ENCODE data around the gene ARHGAP6. TPM values are rescaled to one million over a fixed set of nuclear protein-coding genes. Genes with fewer than 3 reads are reported as not detected.
"Not testable (repeated sequence)": the region's sequence is repeated elsewhere in the genome, so short reads cannot be mapped to it uniquely, and the experiment has no call there.

Gene ARHGAP6
- total RNA-seq, 1 donor from 2014 or later, result 4.9 TPM

- no peak for TF ChIP-seq CTCF (conservative IDR thresholded peaks at IDR 0.05; ENCODE audit: low read depth, low read length)
- DNase-seq (ENCODE audit: low read depth), result no peak
- H3K4me3 ChIP-seq (ENCODE audit: low read depth, low read length), result no peak overlapping the region
Observed at GRCh38 chrX:11257290-11257689, 408.4 kb downstream of the ARHGAP6 start.

GRCh38 chrX:11254417-11255109 lies 411.2 kb downstream of the ARHGAP6 start:
- H3K4me3 ChIP-seq (ENCODE audit: low read depth, low read length), result no peak overlapping the region
- TF ChIP-seq CTCF (conservative IDR thresholded peaks at IDR 0.05; ENCODE audit: low read depth, low read length), result no peak
- DNase-seq (ENCODE audit: low read depth), result no peak

- no peak for TF ChIP-seq CTCF (conservative IDR thresholded peaks at IDR 0.05; ENCODE audit: low read depth, low read length)
- no peak for DNase-seq (ENCODE audit: low read depth)
- H3K4me3 ChIP-seq (ENCODE audit: low read depth, low read length), result no peak overlapping the region
Observed at GRCh38 chrX:11244636-11245035, 421.1 kb downstream of the ARHGAP6 start.

- no peak for TF ChIP-seq CTCF (conservative IDR thresholded peaks at IDR 0.05; ENCODE audit: low read depth, low read length)
- H3K4me3 ChIP-seq (ENCODE audit: low read depth, low read length), result no peak overlapping the region
- no peak for DNase-seq (ENCODE audit: low read depth)
Observed at GRCh38 chrX:11242704-11243103, 423.0 kb downstream of the ARHGAP6 start.

GRCh38 chrX:11241720-11242119 lies 424.0 kb downstream of the ARHGAP6 start:
- TF ChIP-seq CTCF (conservative IDR thresholded peaks at IDR 0.05; ENCODE audit: low read depth, low read length), result no peak
- H3K4me3 ChIP-seq (ENCODE audit: low read depth, low read length), result no peak overlapping the region
- DNase-seq (ENCODE audit: low read depth), result no peak

GRCh38 chrX:11239230-11239629 lies 426.5 kb downstream of the ARHGAP6 start:
- TF ChIP-seq CTCF (conservative IDR thresholded peaks at IDR 0.05; ENCODE audit: low read depth, low read length), result no peak
- no peak overlapping the region for H3K4me3 ChIP-seq (ENCODE audit: low read depth, low read length)
- DNase-seq (ENCODE audit: low read depth), result peak; percentile 16

GRCh38 chrX:11235377-11235776 lies 430.3 kb downstream of the ARHGAP6 start:
- not testable (repeated sequence) for DNase-seq (ENCODE audit: low read depth); H3K4me3 ChIP-seq (ENCODE audit: low read depth, low read length)

Data from epithelial cell of proximal tubule (primary cell).